Limb (tissue), 2 donors: ENCODE data around the gene SCG5.
"Not testable (repeated sequence)": the region's sequence is repeated elsewhere in the genome, so short reads cannot be mapped to it uniquely, and the experiment has no call there.

Source experiments
- DNase-seq, 2 donors: peaks; one replicate each; pipeline ENCODE4 v3.0.0-alpha.2; 2016; ENCODE audit errors: extremely low spot score in 2 of 2

The SCG5 gene

GRCh38 chr15:32641517-32642059 is at the start of gene SCG5:
SCG5 (plus strand) TSS chr15:32641710; CDS start chr15:32643593, 1,883 bp downstream.
- peak in 1 of 2 donors; percentile 76 for DNase-seq

GRCh38 chr15:32593151-32593550 is 48.4 kb upstream of the SCG5 start, which contains the start of gene GOLGA8N:
GOLGA8N (plus strand) TSS chr15:32593456.
- not testable (repeated sequence) for DNase-seq

DNA sequence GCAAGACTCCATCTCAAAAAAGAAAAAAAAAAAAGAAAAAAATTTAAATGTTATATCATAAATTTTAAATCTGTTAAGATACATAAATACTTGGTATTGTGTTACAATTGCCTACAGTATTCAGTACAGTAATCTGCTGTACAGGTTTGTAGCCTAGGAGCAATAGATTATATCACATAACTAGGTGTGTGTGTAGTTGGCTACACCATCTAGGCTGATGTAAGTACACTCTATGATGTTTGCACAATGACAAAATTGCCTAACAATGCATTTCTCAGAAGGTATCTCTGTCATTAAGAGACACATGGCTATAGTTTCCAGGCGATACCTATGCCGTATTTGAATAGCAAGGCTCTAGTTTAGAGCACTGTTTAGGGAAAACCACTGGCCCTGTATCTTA is 32.0 kb upstream of the SCG5 start:
- not testable (repeated sequence) for DNase-seq

- DNase-seq = peak in 1 of 2 donors; percentile 15
Observed at GRCh38 chr15:32610719-32611118, 30.8 kb upstream of the SCG5 start.

- DNase-seq = not testable (repeated sequence)
Observed at GRCh38 chr15:32614712-32615050, 26.8 kb upstream of the SCG5 start.

DNA sequence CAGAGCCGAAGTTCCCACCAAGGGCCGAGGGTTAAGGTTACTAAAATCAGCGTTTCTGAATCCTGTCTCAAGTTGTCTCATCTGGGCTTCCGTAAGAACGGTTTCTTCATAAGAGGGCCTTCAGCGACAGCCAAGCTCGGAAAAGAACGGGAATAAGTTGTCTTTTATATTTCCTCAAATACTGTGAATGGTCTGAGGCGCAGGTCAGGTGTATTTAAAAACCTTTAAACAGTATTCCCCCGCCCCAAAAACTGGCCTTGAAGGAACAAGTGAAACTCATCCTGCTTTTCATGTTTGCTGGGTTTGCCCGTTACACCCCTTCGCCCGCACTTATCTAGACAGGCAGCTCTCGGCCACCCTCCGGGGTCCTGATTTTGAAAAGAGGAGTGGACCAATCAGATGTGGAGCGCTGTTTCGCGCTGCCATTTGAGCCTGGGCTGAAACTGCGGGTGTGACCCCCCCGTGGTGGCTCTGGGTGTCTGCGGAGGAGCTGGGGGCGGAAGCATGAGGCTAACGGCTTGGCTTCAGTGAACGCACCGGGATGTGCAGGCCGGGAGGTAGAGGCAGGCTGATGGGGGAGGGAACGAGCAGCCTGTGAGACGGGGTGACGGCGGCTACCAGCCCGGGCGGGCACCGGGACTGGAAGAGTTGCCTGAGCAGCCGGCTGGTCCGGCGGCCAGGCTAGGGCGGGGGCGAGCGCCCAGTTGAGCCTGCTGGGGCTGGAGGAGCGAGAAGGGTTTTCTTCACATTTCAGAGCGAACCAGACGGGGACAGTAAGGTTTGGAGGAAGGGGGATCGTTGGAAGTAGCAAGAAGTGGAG is 26.2 kb upstream of the SCG5 start, which contains the start of gene ARHGAP11A:
ARHGAP11A (plus strand) TSS at position 454 of the 820 bp plus-strand sequence. CDS start 708 bp downstream, outside the sequence.
- DNase-seq = peak; percentile 69 to 84

GRCh38 chr15:32615871-32616426 is 25.6 kb upstream of the SCG5 start:
- DNase-seq = not testable (repeated sequence)

DNA sequence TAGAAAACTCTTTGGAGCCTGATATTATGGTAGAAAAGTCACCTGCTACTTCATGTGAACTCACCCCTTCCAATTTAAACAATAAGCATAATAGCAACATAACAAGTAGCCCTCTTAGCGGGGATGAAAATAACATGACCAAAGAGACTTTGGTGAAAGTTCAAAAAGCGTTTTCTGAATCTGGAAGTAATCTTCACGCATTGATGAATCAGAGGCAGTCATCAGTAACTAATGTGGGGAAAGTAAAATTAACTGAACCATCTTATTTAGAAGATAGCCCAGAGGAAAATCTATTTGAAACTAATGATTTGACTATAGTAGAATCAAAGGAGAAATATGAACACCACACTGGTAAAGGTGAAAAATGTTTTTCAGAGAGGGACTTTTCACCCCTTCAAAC is 5.1 kb upstream of the SCG5 start:
- no peak for DNase-seq

GRCh38 chr15:32636908-32637567 is 4.5 kb upstream of the SCG5 start:
- DNase-seq = no peak

DNA sequence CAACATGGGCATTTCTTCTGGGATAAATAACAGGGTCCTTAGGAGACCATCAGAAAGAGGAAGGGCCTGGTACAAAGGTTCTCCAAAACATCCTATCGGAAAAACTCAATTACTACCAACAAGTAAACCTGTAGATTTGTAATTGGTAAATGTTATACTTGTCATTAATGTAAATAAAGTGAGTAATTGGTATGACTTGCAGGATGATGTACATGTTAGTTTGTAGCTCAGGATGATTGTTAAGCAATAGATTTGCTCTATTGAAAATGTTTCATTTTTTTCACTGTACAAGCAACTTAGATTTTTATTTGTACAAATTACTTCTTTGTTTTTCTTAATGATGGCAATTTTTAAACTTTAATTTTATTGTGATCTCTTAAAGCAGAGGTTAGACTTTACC is 3.8 kb upstream of the SCG5 start:
- DNase-seq = no peak

- no peak for DNase-seq
Observed at GRCh38 chr15:32642667-32643435, 1.3 kb downstream of the SCG5 start.

GRCh38 chr15:32643907-32644445 is 2.5 kb downstream of the SCG5 start:
- DNase-seq = no peak

DNA sequence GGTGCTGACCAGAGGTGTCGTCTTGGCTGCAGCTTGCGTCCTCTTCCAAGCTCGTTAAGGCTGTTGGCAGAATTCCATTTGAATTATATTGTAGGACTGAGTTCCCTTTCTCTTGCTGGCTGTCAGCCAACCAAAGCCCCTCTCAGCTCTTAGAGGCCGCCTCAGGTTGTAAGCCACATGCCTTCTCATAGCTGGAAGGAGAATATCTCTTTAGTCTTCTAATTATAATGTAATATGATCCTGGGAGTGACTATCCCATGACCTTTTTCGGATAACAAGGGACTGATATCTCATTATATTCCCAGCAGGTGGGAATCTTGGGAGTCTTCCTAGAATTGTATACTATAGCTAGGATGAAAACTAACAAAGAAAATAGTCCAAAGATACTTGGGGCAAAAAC is 4.8 kb downstream of the SCG5 start:
- DNase-seq = no peak

DNA sequence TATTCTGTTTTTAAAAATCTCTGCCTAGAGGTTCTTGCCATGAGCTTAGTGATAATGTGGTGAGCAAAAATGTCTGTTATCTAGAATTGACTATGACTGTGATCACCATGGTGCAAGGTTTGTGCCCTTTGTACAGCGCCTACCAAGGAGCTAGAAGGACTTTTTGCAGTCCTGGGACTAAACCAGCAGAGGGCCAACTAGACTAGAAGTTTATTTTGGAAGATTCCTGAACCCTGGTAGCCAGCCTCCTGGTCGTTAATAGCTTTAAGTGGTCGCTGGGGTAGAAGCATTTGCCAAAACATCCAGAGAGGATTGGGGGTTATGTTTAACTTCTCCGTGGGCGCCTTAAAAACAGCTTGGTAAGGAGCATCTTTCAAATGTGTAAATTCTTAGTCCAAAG is 7.8 kb downstream of the SCG5 start:
- DNase-seq = no peak

DNA sequence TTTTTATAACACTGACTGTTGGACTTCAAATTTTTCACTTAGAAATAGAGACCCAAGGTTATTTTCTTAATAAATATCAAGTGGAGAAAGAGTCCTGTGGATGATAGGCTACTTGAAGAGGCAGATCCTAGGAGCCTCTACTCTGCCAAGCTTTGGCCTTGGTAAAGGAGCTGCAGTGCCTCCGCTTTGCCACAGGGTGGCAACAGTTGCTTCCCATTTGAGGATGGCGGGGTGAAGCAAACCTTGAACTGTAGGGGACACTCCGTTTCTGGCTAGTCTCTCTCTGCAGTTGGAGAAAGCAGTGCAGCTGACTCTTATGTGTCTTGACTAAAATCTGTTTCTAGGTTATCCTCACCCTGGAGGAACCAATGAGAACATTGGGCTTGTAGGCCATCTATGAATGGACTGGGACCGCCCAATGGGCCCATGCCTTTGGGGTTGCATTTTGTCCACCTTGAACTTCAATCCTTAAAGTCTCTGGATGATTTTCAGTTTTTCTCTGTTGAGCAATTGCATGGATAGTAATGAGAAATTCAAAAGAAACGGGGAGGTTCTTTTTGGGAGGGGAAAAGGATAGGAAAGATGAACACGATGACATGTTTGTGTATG is 9.8 kb downstream of the SCG5 start:
- peak in 1 of 2 donors; percentile 58 for DNase-seq

DNA sequence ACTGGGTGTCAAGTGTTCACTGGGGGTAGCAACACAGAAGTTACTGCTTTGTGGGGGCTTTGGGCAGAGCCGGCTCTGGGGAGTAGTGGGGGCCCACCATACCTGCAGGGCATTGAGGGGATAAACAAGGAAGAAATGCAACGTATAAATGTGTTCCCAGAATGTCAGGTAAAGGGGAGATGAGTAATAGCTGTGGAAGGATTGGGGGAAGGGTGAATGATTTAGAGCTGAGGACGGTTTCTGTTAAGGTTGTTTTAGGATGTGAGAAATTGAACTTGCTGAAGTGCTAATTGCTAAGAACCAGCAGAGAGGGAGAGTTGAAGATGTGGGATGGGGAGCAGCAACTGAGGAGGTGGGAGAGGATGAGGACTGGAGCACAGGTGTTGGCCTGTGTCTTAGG is 10.7 kb downstream of the SCG5 start:
- DNase-seq = no peak

DNA sequence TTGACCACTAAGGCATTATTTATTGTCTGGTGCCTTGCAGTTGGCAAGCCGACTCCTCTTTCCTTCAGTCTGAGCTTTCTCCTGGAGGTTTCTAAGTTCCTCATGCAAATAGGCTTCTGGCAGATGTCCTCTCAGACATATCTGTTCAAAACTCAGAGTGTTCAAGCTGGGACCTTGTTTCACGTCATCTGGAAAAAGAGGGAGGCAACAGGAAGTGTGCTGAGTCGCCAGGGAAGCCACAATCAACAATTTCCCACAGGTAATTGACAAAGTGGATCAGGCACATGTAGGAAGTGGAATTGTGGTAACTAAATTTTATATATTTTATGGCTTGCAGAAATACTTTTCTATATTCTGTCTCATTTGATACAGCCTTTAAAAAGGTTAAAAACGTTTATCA is 14.6 kb downstream of the SCG5 start:
- no peak for DNase-seq

- DNase-seq = peak in 1 of 2 donors; percentile 17
Observed at GRCh38 chr15:32656496-32656895, 15.0 kb downstream of the SCG5 start.

DNA sequence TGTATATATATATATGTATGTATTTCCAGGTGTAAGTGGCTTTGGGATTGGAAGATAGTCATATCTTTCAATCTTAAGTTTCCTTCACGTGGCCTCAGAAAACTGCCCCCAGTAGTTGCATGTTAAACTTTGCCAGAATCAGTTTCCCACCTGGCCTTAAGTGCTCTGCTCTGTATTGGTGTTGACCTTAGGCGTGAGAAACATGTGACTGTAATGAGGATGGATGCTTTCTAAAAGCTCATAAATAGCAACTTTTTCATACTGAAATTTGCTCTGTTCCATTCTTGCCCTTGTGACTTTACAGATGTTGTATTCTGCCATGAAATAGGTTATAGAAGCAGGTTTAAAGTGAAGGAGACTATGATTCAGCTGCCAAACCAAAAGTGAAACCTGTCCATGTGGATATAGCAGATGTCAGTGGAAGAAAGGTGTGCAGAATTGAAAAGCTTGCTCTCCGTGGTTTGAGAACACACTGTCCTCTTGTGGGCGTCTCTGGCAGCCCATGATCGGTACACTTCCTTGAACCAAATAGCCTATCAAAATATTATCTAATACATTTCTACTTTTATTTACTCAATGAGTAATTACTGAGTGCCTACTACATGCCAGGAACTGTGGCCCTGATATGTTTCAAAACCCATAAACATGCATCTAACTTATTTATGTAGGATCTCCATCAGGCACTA is 15.8 kb downstream of the SCG5 start:
- DNase-seq = no peak

GRCh38 chr15:32657941-32658340 is 16.4 kb downstream of the SCG5 start:
- no peak for DNase-seq
